Hepatocyte (in vitro differentiated cells): Measurements from ENCODE around the gene PGAP3. TPM values are rescaled to one million over a fixed set of nuclear protein-coding genes. Genes with fewer than 3 reads are reported as not detected.

Source experiments
- DNase-seq: peaks from one replicate; pipeline ENCODE4 v3.0.0-alpha.2; 2016; ENCODE audit warnings: low spot score
- H2AFZ ChIP-seq: fragments of 200-600 bp; sonication (generic); 2 replicates; pipeline ENCODE4 v1.6.0; 2016; ENCODE audit warnings: antibody characterized with exemption, mild to moderate bottlenecking
- H3K27ac ChIP-seq: fragments of 200-600 bp; sonication (generic); 2 replicates; pipeline ENCODE4 v1.5.1; 2016; ENCODE audit warnings: mild to moderate bottlenecking
- H3K27me3 ChIP-seq: fragments of 200-600 bp; sonication (generic); 2 replicates; pipeline ENCODE4 v1.6.1; 2016
- H3K36me3 ChIP-seq: fragments of 200-600 bp; sonication (generic); replicated peaks from 2 replicates; pipeline ENCODE4 v1.5.1; 2016; ENCODE audit warnings: low read depth; ENCODE audit not compliant: insufficient read depth
- H3K4me1 ChIP-seq: fragments of 200-600 bp; sonication (generic); 2 replicates; pipeline ENCODE4 v1.5.1; 2016; ENCODE audit warnings: mild to moderate bottlenecking, moderate library complexity; ENCODE audit not compliant: insufficient read depth
- H3K4me2 ChIP-seq: fragments of 200-600 bp; sonication (generic); 2 replicates; pipeline ENCODE4 v1.6.0; 2016
- H3K4me3 ChIP-seq: fragments of 200-600 bp; sonication (generic); 2 replicates; pipeline ENCODE4 v1.5.1; 2016; ENCODE audit warnings: mild to moderate bottlenecking
- H3K79me2 ChIP-seq: fragments of 200-600 bp; sonication (generic); 2 replicates; pipeline ENCODE4 v1.6.0; 2017; ENCODE audit warnings: mild to moderate bottlenecking
- H3K9me2 ChIP-seq: fragments of 200-600 bp; sonication (generic); replicated peaks from 2 replicates; pipeline ENCODE4 v1.6.0; 2017; ENCODE audit warnings: mild to moderate bottlenecking; ENCODE audit not compliant: insufficient read depth
- H3K9me3 ChIP-seq: fragments of 200-600 bp; sonication (generic); 2 replicates; pipeline ENCODE4 v1.5.1; 2016; ENCODE audit warnings: low read depth, mild to moderate bottlenecking
- H4K20me1 ChIP-seq: fragments of 200-600 bp; sonication (generic); 2 replicates; pipeline ENCODE4 v1.6.0; 2016; ENCODE audit warnings: mild to moderate bottlenecking; ENCODE audit not compliant: insufficient read depth, poor library complexity, severe bottlenecking
- CTCF ChIP-seq: fragments of 200-600 bp; sonication (generic); IDR thresholded peaks from 2 replicates; pipeline ENCODE4 v1.5.1; 2016; ENCODE audit warnings: antibody characterized with exemption, mild to moderate bottlenecking; ENCODE audit not compliant: poor library complexity
- EZH2 ChIP-seq: fragments of 200-600 bp; sonication (generic); IDR thresholded peaks from 2 replicates; pipeline ENCODE4 v1.6.1; 2016; ENCODE audit warnings: antibody characterized with exemption, mild to moderate bottlenecking, borderline replicate concordance
- EZH2phosphoT487 ChIP-seq: fragments of 200-600 bp; sonication (generic); IDR thresholded peaks from one replicate; pipeline ENCODE4 v1.6.1; 2018; ENCODE audit warnings: antibody characterized with exemption, mild to moderate bottlenecking, low read depth, moderate library complexity; ENCODE audit not compliant: unreplicated experiment, severe bottlenecking
- WGBS: methylation state at CpG from one replicate; pipeline ENCODE4 v1.1.6; 2016; ENCODE audit warnings: low lambda C conversion rate; ENCODE audit errors: missing lambda C conversion rate; 5-methylcytosine and 5-hydroxymethylcytosine counted together
- polyA plus RNA-seq: library from polyadenylated mRNA; unstranded; fragments of >200 nt; fragmentation: Nextera tagmentation; extraction: Ambion mirVana; gene quantifications from 2 replicates; pipeline ENCODE4 v1.2.1, GENCODE V29; 2016
- total RNA-seq: library from RNA; depleted of rRNA; stranded (reverse); fragments of >200 nt; gene quantifications from 2 replicates; pipeline ENCODE4 v1.2.3, GENCODE V29; 2014

The PGAP3 gene
- total and polyA plus RNA-seq, 2 experiments from 2014 or later = 33.0 to 35.4 TPM

- Histone ChIP-seq H4K20me1 (peaks cover 46% of the 10 kb centered on the region), H3K4me1 (peaks cover 39% of the 10 kb centered on the region), H3K27me3 (no peaks in the 10 kb centered on the region), H3K4me3 (no peak overlapping the region), H3K27ac (no peak overlapping the region), H2AFZ (no peak overlapping the region), H3K36me3 (no peaks in the 10 kb centered on the region), H3K9me3 (no peaks in the 10 kb centered on the region), H3K9me2 (no peaks in the 10 kb centered on the region), H3K4me2 (no peak overlapping the region), H3K79me2 (peaks cover 51% of the 10 kb centered on the region)
- no peak for DNase-seq
- TF ChIP-seq CTCF (no peak), EZH2 (no peak), EZH2phosphoT487 (no peak)
- WGBS = 96% methylated on average over 7 of the region's 7 CpGs
These were observed 19.1 kb upstream of the PGAP3 start for GRCh38 chr17:39706921-39707337.

GRCh38 chr17:39706383-39706782 lies 18.5 kb upstream of the PGAP3 start:
- H3K9me3 ChIP-seq = no peaks in the 10 kb centered on the region
- H2AFZ ChIP-seq = no peak overlapping the region
- H3K9me2 ChIP-seq = no peaks in the 10 kb centered on the region
- H4K20me1 ChIP-seq = peaks cover 52% of the 10 kb centered on the region
- no peak for DNase-seq
- H3K27me3 ChIP-seq = no peaks in the 10 kb centered on the region
- no peaks in the 10 kb centered on the region for H3K36me3 ChIP-seq
- H3K27ac ChIP-seq = no peak overlapping the region
- H3K4me1 ChIP-seq = peaks cover 45% of the 10 kb centered on the region
- TF ChIP-seq CTCF = no peak
- TF ChIP-seq EZH2 = no peak
- no peak for TF ChIP-seq EZH2phosphoT487
- H3K79me2 ChIP-seq = peaks cover 57% of the 10 kb centered on the region
- 97% methylated on average over 8 of the region's 8 CpGs for WGBS
- no peak overlapping the region for H3K4me2 ChIP-seq
- no peak overlapping the region for H3K4me3 ChIP-seq

- Histone ChIP-seq H3K79me2 (peaks cover 62% of the 10 kb centered on the region), H3K36me3 (no peaks in the 10 kb centered on the region), H3K4me1 (peaks cover 48% of the 10 kb centered on the region), H3K4me2 (peak overlapping the region; percentile 41), H3K9me2 (no peaks in the 10 kb centered on the region), H4K20me1 (peaks cover 57% of the 10 kb centered on the region), H3K4me3 (no peak overlapping the region), H3K27me3 (no peaks in the 10 kb centered on the region), H2AFZ (no peak overlapping the region), H3K27ac (no peak overlapping the region), H3K9me3 (no peaks in the 10 kb centered on the region)
- TF ChIP-seq CTCF (no peak), EZH2phosphoT487 (no peak)
- DNase-seq = no peak
- 84% methylated on average over 12 of the region's 12 CpGs for WGBS
These were observed 18.0 kb upstream of the PGAP3 start for GRCh38 chr17:39705786-39706348.
